ENCODE measurements around the gene TTF1. TPM values are rescaled to one million over a fixed set of nuclear protein-coding genes. Genes with fewer than 3 reads are reported as not detected.
A peak's percentile ranks its signal among the peaks of the same experiment; 100 is the strongest.

The TTF1 gene
- total and polyA plus RNA-seq, 2 of the 13 experiments (the other 11 are each of a cell fraction or from before 2014, with no cell fraction given) = 3.4 to 9.8 TPM

DNA sequence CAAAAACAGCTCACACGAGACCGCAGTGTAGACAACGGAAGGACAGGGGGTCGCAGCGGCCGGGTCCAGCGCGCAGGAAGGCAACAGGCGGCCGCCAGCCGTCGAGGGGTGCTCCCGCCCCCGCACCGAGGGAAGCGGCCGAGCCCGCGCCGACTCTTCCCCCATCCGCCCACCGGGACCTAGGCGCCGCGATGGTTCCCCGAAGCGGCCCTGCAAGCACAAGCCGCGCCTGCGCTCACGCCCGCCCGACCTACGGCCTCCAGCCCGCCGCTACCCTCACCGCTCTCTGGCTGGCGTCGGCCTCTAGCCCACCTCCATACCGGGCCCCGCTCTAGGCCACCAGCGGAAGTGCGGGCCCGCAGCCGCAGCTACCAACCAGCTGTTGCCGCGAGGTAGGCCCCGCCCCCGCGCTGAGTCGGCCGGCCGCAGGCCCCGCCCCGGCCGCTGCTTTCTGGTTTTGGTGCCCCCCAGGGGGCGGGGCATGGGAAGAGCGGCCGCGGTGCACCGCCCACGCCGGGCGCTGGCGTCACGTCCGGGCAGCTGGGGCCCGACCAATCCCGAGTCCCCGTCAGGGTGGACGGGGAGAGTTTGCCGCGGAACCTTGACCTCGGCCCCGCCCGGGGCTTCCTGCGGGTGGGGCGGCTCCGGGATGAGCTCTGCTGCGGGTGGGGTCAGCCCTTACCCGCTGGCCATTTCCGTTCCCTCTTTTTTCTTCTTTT is 51.8 kb downstream of the TTF1 start, which contains the start of gene SETX (continued):
- TF ChIP-seq, protein P1, sequence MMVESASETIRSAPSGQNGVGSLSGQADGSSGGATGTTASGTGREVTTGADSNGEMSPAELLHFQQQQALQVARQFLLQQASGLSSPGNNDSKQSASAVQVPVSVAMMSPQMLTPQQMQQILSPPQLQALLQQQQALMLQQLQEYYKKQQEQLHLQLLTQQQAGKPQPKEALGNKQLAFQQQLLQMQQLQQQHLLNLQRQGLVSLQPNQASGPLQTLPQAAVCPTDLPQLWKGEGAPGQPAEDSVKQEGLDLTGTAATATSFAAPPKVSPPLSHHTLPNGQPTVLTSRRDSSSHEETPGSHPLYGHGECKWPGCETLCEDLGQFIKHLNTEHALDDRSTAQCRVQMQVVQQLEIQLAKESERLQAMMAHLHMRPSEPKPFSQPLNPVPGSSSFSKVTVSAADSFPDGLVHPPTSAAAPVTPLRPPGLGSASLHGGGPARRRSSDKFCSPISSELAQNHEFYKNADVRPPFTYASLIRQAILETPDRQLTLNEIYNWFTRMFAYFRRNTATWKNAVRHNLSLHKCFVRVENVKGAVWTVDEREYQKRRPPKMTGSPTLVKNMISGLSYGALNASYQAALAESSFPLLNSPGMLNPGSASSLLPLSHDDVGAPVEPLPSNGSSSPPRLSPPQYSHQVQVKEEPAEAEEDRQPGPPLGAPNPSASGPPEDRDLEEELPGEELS (CRISPR knock-in tag; IDR thresholded peaks at IDR 0.05) = peak; percentile 40; the same call in 1 of the 2 replicates
- no peak for TF ChIP-seq ZNF501 (CRISPR knock-in tag; IDR thresholded peaks at IDR 0.05)
- no peak for TF ChIP-seq MLLT10 (CRISPR knock-in tag; IDR thresholded peaks at IDR 0.05)
- peak; percentile 61; the same call in 1 of the 2 replicates for TF ChIP-seq ZNF232 (CRISPR knock-in tag; IDR thresholded peaks at IDR 0.05; ENCODE audit: borderline replicate concordance)
- no peak for TF ChIP-seq SKI (IDR thresholded peaks at IDR 0.05; ENCODE audit: partially characterized antibody)
- TF ChIP-seq ETV6 (CRISPR knock-in tag; conservative IDR thresholded peaks at IDR 0.05) = peak; percentile 81
- TF ChIP-seq ZNF333 (CRISPR knock-in tag; IDR thresholded peaks at IDR 0.05; ENCODE audit: borderline replicate concordance) = peak; percentile 74; the same call in 1 of the 2 replicates
- TF ChIP-seq, protein P2, sequence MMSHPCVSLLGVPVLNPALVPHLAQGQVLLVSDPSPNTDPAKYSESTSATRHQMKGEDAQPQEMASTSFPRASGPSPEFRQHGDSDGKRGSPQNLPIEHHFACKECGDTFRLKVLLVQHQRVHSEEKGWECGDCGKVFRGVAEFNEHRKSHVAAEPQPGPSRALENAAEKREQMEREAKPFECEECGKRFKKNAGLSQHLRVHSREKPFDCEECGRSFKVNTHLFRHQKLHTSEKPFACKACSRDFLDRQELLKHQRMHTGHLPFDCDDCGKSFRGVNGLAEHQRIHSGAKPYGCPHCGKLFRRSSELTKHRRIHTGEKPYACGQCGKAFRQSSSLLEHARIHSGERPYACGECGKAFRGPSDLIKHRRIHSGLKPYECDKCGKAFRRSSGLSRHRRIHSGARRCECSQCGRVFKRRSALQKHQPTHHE (CRISPR knock-in tag; IDR thresholded peaks at IDR 0.05; ENCODE audit: borderline replicate concordance) = peak; percentile 78; the same call in 1 of the 2 replicates
- TF ChIP-seq GFI1 (CRISPR knock-in tag; IDR thresholded peaks at IDR 0.05; ENCODE audit: borderline replicate concordance) = no peak
- no peak for TF ChIP-seq GATA4 (IDR thresholded peaks at IDR 0.05; ENCODE audit: borderline replicate concordance, low read depth)
- no peak for TF ChIP-seq ZNF713 (CRISPR knock-in tag; IDR thresholded peaks at IDR 0.05)
- no peak for TF ChIP-seq CC2D1A (CRISPR knock-in tag; IDR thresholded peaks at IDR 0.05)
- TF ChIP-seq, protein P3, sequence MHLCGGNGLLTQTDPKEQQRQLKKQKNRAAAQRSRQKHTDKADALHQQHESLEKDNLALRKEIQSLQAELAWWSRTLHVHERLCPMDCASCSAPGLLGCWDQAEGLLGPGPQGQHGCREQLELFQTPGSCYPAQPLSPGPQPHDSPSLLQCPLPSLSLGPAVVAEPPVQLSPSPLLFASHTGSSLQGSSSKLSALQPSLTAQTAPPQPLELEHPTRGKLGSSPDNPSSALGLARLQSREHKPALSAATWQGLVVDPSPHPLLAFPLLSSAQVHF (CRISPR knock-in tag; IDR thresholded peaks at IDR 0.05) = peak; percentile 44; the same call in 1 of the 2 replicates
- TF ChIP-seq RBM22 (optimal IDR thresholded peaks at IDR 0.05; ENCODE audit: low read length) = no peak
- TF ChIP-seq ERF (CRISPR knock-in tag; IDR thresholded peaks at IDR 0.05) = peak; percentile 59; the same call in 1 of the 2 replicates
- TF ChIP-seq RBM39 (IDR thresholded peaks at IDR 0.05; ENCODE audit: low read depth, low read length, poor library complexity, severe bottlenecking) = peak; percentile 64
- TF ChIP-seq ZNF432 (CRISPR knock-in tag; IDR thresholded peaks at IDR 0.05; ENCODE audit: borderline replicate concordance) = no peak
- TF ChIP-seq BCL6 (CRISPR knock-in tag; IDR thresholded peaks at IDR 0.05) = peak; percentile 21; the same call in 1 of the 2 replicates
- TF ChIP-seq ZNF558 (CRISPR knock-in tag; IDR thresholded peaks at IDR 0.05; ENCODE audit: borderline replicate concordance) = peak; percentile 67; the same call in 1 of the 2 replicates
- no peak for TF ChIP-seq MATR3 (CRISPR knock-in tag; IDR thresholded peaks at IDR 0.05)
- TF ChIP-seq, protein P4, sequence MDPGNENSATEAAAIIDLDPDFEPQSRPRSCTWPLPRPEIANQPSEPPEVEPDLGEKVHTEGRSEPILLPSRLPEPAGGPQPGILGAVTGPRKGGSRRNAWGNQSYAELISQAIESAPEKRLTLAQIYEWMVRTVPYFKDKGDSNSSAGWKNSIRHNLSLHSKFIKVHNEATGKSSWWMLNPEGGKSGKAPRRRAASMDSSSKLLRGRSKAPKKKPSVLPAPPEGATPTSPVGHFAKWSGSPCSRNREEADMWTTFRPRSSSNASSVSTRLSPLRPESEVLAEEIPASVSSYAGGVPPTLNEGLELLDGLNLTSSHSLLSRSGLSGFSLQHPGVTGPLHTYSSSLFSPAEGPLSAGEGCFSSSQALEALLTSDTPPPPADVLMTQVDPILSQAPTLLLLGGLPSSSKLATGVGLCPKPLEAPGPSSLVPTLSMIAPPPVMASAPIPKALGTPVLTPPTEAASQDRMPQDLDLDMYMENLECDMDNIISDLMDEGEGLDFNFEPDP (CRISPR knock-in tag; conservative IDR thresholded peaks at IDR 0.05) = 0 out of 2 replicates have a peak, but pooled peaks have one; percentile 87
- no peak for TF ChIP-seq ZNF317 (CRISPR knock-in tag; IDR thresholded peaks at IDR 0.05)
- no peak for TF ChIP-seq SMARCE1 (IDR thresholded peaks at IDR 0.05; ENCODE audit: borderline replicate concordance)
- TF ChIP-seq NCOA2 (CRISPR knock-in tag; IDR thresholded peaks at IDR 0.05) = no peak; the same call in 1 of the 2 replicates
- TF ChIP-seq FOXA1 (IDR thresholded peaks at IDR 0.05) = no peak
- TF ChIP-seq FOXA1 (CRISPR knock-in tag; IDR thresholded peaks at IDR 0.05) = no peak
- 0 out of 2 replicates have a peak, but pooled peaks have one; percentile 9 for TF ChIP-seq FOSL2 (CRISPR knock-in tag; IDR thresholded peaks at IDR 0.05)

Measured in HepG2 (cell line).